Measurements from ENCODE around the gene SOD1. TPM values are rescaled to one million over a fixed set of nuclear protein-coding genes. Genes with fewer than 3 reads are reported as not detected.

SOD1 gene
- polyA plus RNA-seq, 1 donor from 2014 or later, result 449 TPM

GRCh38 chr21:31706562-31706961 is 47.1 kb downstream of the SOD1 start:
- TF ChIP-seq EZH2 (IDR thresholded peaks at IDR 0.05; ENCODE audit: borderline replicate concordance, insufficient read depth, low read length, poor library complexity, severe bottlenecking), result no peak
- TF ChIP-seq REST (IDR thresholded peaks at IDR 0.05; ENCODE audit: borderline replicate concordance), result no peak
- TF ChIP-seq SMC3 (conservative IDR thresholded peaks at IDR 0.05; ENCODE audit: poor library complexity), result no peak
- TF ChIP-seq TAF1 (IDR thresholded peaks at IDR 0.05; ENCODE audit: low read depth), result no peak
- no peak for TF ChIP-seq RAD21 (conservative IDR thresholded peaks at IDR 0.05)
- TF ChIP-seq POLR2AphosphoS5 (IDR thresholded peaks at IDR 0.05), result no peak
- no peak for TF ChIP-seq CTCF (IDR thresholded peaks at IDR 0.05; ENCODE audit: poor library complexity, severe bottlenecking)
- no peak for TF ChIP-seq MXI1 (conservative IDR thresholded peaks at IDR 0.05; ENCODE audit: poor library complexity, severe bottlenecking)
- no peak for TF ChIP-seq EP300 (conservative IDR thresholded peaks at IDR 0.05; ENCODE audit: poor library complexity, severe bottlenecking)
- no peak overlapping the region for H2AFZ ChIP-seq (ENCODE audit: low read depth, low read length)
- H3K27ac ChIP-seq (ENCODE audit: low read length), result no peak overlapping the region
- no peaks in the 10 kb centered on the region for H3K36me3 ChIP-seq (ENCODE audit: insufficient read depth, low read length)
- no peaks in the 10 kb centered on the region for H3K9me3 ChIP-seq (ENCODE audit: low read length)
- no peak overlapping the region for H3K4me3 ChIP-seq (ENCODE audit: low read length)
- no peak overlapping the region for H3K9ac ChIP-seq (ENCODE audit: low read length)
- peaks cover 74% of the 10 kb centered on the region for H3K79me2 ChIP-seq (replicated peaks; ENCODE audit: insufficient read depth, low read length)
- no peaks in the 10 kb centered on the region for H3F3A ChIP-seq (ENCODE audit: insufficient read depth, low read length, poor library complexity, severe bottlenecking)
- no peaks in the 10 kb centered on the region for H3K27me3 ChIP-seq (ENCODE audit: insufficient read depth, low read depth, low read length)
- H3K4me2 ChIP-seq (ENCODE audit: low read length), result no peak overlapping the region
- no peaks in the 10 kb centered on the region for H4K20me1 ChIP-seq (ENCODE audit: insufficient read depth)
- no peaks in the 10 kb centered on the region for H3K9me2 ChIP-seq (ENCODE audit: insufficient read depth, low read length)

- H3F3A ChIP-seq (ENCODE audit: insufficient read depth, low read length, poor library complexity, severe bottlenecking), result no peaks in the 10 kb centered on the region
- H3K27me3 ChIP-seq (ENCODE audit: insufficient read depth, low read depth, low read length), result no peaks in the 10 kb centered on the region
- no peaks in the 10 kb centered on the region for H3K36me3 ChIP-seq (ENCODE audit: insufficient read depth, low read length)
- no peaks in the 10 kb centered on the region for H4K20me1 ChIP-seq (ENCODE audit: insufficient read depth)
- H3K4me3 ChIP-seq (ENCODE audit: low read length), result no peak overlapping the region
- peaks cover 80% of the 10 kb centered on the region for H3K79me2 ChIP-seq (replicated peaks; ENCODE audit: insufficient read depth, low read length)
- no peak overlapping the region for H3K4me2 ChIP-seq (ENCODE audit: low read length)
- H3K9me2 ChIP-seq (ENCODE audit: insufficient read depth, low read length), result no peaks in the 10 kb centered on the region
- no peak for TF ChIP-seq TAF1 (IDR thresholded peaks at IDR 0.05; ENCODE audit: low read depth)
- TF ChIP-seq SMC3 (conservative IDR thresholded peaks at IDR 0.05; ENCODE audit: poor library complexity), result no peak
- TF ChIP-seq REST (IDR thresholded peaks at IDR 0.05; ENCODE audit: borderline replicate concordance), result no peak
- no peak for TF ChIP-seq RAD21 (conservative IDR thresholded peaks at IDR 0.05)
- TF ChIP-seq POLR2AphosphoS5 (IDR thresholded peaks at IDR 0.05), result no peak
- no peak for TF ChIP-seq MXI1 (conservative IDR thresholded peaks at IDR 0.05; ENCODE audit: poor library complexity, severe bottlenecking)
- no peak for TF ChIP-seq CTCF (IDR thresholded peaks at IDR 0.05; ENCODE audit: poor library complexity, severe bottlenecking)
- TF ChIP-seq EZH2 (IDR thresholded peaks at IDR 0.05; ENCODE audit: borderline replicate concordance, insufficient read depth, low read length, poor library complexity, severe bottlenecking), result no peak
- TF ChIP-seq EP300 (conservative IDR thresholded peaks at IDR 0.05; ENCODE audit: poor library complexity, severe bottlenecking), result no peak
- H3K9me3 ChIP-seq (ENCODE audit: low read length), result no peaks in the 10 kb centered on the region
- H2AFZ ChIP-seq (ENCODE audit: low read depth, low read length), result no peak overlapping the region
- no peak overlapping the region for H3K9ac ChIP-seq (ENCODE audit: low read length)
- no peak overlapping the region for H3K27ac ChIP-seq (ENCODE audit: low read length)
Measured at GRCh38 chr21:31707499-31707898, 48.0 kb downstream of the SOD1 start.
